ENCODE data around the gene TMEM232.

DNA sequence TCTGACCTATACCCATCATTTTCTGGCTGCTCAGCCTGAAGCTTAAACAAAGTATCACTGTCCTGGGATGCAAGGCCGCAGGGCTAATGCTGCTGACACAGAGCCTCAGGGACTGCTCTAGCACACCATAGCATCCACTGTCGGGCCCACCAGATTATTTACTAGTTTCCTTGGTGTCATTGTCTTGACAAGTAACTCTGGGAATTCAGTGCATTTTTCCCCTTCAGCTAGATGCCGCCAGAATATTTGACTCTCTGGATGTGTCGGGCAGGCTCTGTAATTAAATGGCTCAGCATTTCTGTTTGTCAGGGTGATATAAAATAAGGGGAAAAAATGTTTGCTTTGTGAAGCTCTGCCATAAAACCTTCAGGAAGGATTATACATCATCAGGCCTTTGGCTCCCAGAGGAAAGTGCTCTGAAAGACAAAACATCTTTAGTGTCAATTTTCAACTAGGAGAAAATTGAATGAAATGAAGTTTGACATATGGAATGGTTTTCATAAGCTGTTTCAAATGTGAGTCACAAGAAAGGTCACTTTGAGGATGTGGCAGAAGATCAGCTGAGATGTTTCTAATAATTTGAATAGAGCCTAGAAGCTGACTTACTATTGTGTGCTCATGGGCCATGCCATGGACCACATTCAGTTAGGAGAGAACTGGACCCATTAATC is 350.1 kb downstream of the TMEM232 start:
- TF ChIP-seq, protein P1, sequence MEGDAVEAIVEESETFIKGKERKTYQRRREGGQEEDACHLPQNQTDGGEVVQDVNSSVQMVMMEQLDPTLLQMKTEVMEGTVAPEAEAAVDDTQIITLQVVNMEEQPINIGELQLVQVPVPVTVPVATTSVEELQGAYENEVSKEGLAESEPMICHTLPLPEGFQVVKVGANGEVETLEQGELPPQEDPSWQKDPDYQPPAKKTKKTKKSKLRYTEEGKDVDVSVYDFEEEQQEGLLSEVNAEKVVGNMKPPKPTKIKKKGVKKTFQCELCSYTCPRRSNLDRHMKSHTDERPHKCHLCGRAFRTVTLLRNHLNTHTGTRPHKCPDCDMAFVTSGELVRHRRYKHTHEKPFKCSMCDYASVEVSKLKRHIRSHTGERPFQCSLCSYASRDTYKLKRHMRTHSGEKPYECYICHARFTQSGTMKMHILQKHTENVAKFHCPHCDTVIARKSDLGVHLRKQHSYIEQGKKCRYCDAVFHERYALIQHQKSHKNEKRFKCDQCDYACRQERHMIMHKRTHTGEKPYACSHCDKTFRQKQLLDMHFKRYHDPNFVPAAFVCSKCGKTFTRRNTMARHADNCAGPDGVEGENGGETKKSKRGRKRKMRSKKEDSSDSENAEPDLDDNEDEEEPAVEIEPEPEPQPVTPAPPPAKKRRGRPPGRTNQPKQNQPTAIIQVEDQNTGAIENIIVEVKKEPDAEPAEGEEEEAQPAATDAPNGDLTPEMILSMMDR (IDR thresholded peaks at IDR 0.05 in 4 of 5, conservative IDR thresholded peaks at IDR 0.05 in 1 of 5), result no peak
- no peak for TF ChIP-seq POLR2A (IDR thresholded peaks at IDR 0.05)
